Retinal pigment epithelial cell (primary cell): ENCODE data around the gene SLC39A9.

Source experiments
- DNase-seq: peaks from one replicate; pipeline ENCODE4 v3.0.0-alpha.2; 2010; ENCODE audit warnings: low read depth
- H3K4me3 ChIP-seq: 2 replicates; pipeline ENCODE4 v1.5.1; 2011; ENCODE audit warnings: mild to moderate bottlenecking, low read length, control low read depth, moderate library complexity
- TF ChIP-seq, protein P1 (sequence below): conservative IDR thresholded peaks from 2 replicates; pipeline ENCODE4 v1.5.1; 2011; ENCODE audit warnings: low read depth, low read length, control low read depth, inconsistent platforms

Gene SLC39A9

DNA sequence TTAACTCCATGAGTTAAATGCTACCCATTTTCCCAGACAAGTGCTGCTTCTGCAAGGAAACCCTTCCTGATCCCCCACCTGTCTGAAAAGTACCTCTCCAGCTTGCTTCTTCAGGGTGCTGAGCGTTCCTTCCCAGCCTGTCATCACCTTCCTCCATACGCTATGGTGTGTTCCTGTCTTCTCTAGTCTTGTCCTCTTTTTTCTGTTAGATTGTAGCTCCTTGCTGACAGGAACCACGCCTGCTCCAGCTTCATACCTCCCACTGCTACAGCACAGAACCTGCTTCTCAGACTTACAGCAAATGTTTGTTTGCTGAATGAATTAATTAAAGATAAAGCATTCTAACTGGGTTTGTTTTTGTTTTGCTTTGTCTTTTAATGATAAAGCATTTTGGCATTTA, 39.5 kb upstream of the SLC39A9 start:
- no peak overlapping the region for H3K4me3 ChIP-seq
- DNase-seq, result no peak
- TF ChIP-seq, protein P1, sequence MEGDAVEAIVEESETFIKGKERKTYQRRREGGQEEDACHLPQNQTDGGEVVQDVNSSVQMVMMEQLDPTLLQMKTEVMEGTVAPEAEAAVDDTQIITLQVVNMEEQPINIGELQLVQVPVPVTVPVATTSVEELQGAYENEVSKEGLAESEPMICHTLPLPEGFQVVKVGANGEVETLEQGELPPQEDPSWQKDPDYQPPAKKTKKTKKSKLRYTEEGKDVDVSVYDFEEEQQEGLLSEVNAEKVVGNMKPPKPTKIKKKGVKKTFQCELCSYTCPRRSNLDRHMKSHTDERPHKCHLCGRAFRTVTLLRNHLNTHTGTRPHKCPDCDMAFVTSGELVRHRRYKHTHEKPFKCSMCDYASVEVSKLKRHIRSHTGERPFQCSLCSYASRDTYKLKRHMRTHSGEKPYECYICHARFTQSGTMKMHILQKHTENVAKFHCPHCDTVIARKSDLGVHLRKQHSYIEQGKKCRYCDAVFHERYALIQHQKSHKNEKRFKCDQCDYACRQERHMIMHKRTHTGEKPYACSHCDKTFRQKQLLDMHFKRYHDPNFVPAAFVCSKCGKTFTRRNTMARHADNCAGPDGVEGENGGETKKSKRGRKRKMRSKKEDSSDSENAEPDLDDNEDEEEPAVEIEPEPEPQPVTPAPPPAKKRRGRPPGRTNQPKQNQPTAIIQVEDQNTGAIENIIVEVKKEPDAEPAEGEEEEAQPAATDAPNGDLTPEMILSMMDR, result no peak

DNA sequence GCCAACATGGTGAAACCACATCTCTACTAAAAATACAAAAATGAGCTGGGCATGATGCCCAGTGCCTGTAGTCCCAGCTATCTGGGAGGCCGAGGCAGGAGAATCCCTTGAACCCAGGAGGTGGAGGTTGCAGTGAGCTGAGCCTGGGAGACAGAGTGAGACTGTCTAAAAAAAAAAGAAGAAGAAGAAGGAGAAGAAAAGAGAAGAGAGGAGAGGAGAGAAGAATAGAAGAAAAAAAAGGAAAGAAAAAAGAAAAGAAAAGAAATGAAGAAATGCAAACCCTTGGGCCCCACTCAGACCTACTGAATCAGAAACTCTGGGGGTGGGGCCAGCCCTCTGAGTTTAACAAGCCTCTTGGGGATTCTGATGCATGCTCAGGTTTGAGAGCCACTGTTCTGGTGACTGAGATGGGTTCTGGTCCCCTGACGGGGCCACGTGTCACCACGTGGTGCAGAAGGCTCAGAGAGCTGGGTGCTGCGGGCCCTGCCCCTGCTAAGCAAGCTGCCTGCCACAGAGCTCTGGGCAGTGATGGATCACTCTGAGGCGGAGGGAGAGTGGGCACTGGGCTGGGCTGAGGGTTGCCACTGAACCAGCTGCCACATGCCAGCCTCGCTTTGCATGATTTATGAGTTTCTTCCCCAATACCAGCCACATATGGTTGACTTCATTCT, 37.9 kb upstream of the SLC39A9 start:
- H3K4me3 ChIP-seq, result no peak overlapping the region
- no peak for DNase-seq
- TF ChIP-seq, protein P1, result no peak

DNA sequence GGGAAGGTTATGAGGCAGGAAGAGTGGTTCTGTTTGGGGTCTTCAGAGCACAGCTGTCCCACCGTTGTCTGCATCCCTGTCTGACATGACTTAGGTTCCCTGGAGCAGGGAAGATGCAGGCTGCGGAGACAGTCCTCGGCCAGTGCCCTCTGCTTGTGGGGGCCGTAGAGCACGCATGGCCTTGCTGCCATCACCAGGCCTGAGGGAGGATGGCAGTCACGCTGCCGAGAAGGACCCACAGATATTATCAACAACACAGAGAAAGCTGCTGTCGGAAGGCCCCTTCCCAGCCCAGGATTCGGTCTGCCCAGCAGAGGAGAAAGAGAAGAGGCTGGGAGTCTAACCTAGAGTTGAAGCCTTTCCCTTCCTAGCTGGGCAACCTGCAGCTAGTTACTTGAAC, 35.4 kb upstream of the SLC39A9 start:
- no peak overlapping the region for H3K4me3 ChIP-seq
- TF ChIP-seq, protein P1, result peak; percentile 56
- no peak for DNase-seq

DNA sequence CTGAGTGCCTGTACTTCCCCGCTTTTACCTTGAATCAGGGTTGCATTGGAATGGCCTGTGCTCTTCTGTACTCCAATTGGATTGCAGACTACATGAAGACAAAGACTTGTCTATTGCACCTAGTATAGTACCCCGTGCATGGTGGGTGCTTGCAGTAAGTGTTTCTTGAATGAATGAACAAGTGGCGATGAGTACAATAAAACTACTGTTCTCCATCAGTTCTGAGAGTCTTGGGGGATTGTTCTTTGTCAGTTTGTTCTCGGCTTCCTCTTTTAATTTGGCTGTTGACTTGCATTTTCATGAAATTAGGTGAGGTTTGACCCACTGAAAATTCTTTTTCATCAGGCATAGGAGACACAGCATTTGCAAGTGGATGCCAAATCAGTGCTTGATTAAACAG, 34.5 kb upstream of the SLC39A9 start:
- DNase-seq, result no peak
- TF ChIP-seq, protein P1, result no peak
- no peak overlapping the region for H3K4me3 ChIP-seq

DNA sequence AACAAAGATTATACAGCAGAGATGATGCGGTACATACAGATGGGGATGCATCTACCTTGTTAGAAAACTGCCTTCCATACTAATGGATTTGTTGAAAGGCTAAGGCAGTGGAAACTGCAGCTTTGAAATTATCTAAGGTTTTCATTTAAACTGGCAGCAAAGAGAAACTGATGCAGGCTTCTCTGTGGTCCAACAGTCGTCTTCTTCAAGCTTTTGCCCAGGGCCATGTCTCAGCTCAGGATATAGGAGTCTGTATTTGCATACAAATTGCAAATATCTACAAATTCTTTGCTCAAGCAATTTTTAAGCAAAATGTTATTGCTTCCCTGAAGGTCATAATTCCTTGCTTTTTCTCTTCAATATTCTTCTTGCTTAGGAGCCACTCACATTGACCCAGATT, 34.1 kb upstream of the SLC39A9 start:
- no peak overlapping the region for H3K4me3 ChIP-seq
- TF ChIP-seq, protein P1, result no peak
- DNase-seq, result no peak

DNA sequence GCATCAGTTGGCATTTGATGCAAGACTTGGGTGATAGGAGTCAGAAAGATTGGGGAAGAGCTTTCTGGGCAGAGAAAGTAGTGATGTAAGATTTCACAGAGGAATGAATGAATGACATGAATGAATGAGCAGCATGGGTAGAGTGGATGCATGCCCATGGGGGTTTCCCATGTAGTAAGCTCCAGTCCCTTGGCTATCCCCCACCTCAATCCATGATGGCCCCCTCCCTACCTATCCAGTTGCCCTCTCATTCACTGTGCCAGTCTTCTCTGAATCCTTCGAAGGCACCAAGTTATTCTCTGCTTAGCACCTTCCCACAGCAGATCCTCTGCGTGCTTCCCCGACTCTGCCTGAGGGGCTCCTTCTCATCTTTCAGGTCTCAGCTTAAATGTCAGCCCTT, 32.4 kb upstream of the SLC39A9 start:
- H3K4me3 ChIP-seq, result no peak overlapping the region
- no peak for DNase-seq
- TF ChIP-seq, protein P1, result no peak

DNA sequence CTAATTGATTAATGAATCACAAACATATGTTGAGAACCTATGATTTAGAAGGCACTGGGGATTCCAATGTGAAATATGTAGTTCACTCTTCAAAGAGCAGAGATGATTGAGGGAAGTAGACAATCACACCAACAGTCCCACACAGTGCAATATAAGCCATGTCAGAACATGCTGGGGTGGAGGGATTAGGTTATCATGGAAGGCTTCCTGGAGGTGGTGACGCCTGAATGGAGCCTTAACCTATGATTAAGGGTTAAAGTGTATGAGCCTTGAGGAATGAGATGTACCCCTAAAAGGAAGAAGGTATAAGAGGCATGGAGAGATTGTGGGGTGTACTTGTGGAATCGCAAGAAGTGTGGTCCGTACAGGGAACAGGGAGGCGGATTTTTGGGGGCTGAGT, 31.7 kb upstream of the SLC39A9 start:
- H3K4me3 ChIP-seq, result no peak overlapping the region
- TF ChIP-seq, protein P1, result no peak
- DNase-seq, result no peak
